Spleen (tissue), 11 donors: ENCODE data around the gene RNF103. TPM values are rescaled to one million over a fixed set of nuclear protein-coding genes. Genes with fewer than 3 reads are reported as not detected.
A peak's percentile ranks its signal among the peaks of the same experiment; 100 is the strongest.

Experiments
- DNase-seq: peaks from one replicate; pipeline ENCODE4 v3.0.0-alpha.2; 2020
- H3K27ac ChIP-seq, 8 donors: fragments of 200-600 bp; sonication (generic) in 7 of 8; 1 replicate in 4 of 8; 2 replicates in 4 of 8; pipeline versions ENCODE4 v1.5.0 to v1.8.0; 2016 to 2021; ENCODE audit warnings: inconsistent platforms in 4 of 8, mild to moderate bottlenecking in 4 of 8, moderate library complexity in 1 of 8
- H3K27me3 ChIP-seq, 7 donors: fragments of 200-600 bp; sonication (generic) in 6 of 7; replicated peaks in 1 of 7; 1 replicate in 4 of 7; 2 replicates in 3 of 7; pipeline versions ENCODE4 v1.5.0 to v1.8.0; 2016 to 2021; ENCODE audit warnings: inconsistent platforms in 3 of 7, mild to moderate bottlenecking in 1 of 7
- H3K36me3 ChIP-seq, 6 donors: fragments of 200-600 bp; sonication (generic) in 5 of 6; 1 replicate in 4 of 6; 2 replicates in 2 of 6; pipeline versions ENCODE4 v1.5.0 to v1.8.0; 2016 to 2021; ENCODE audit warnings: inconsistent platforms in 2 of 6
- H3K4me1 ChIP-seq, 6 donors: fragments of 200-600 bp; sonication (generic) in 5 of 6; 1 replicate in 3 of 6; 2 replicates in 3 of 6; pipeline versions ENCODE4 v1.5.0 to v1.8.0; 2016 to 2021; ENCODE audit warnings: inconsistent platforms in 3 of 6
- H3K4me3 ChIP-seq, 8 donors: fragments of 200-600 bp; sonication (generic) in 7 of 8; 1 replicate in 4 of 8; 2 replicates in 4 of 8; pipeline versions ENCODE4 v1.5.0 to v1.8.0; 2016 to 2021; ENCODE audit warnings: inconsistent platforms in 4 of 8, mild to moderate bottlenecking in 4 of 8, moderate library complexity in 2 of 8
- H3K9me3 ChIP-seq, 8 donors: fragments of 200-600 bp; sonication (generic) in 7 of 8; 1 replicate in 4 of 8; 2 replicates in 4 of 8; pipeline versions ENCODE4 v1.5.0 to v1.8.0; 2016 to 2021; ENCODE audit warnings: inconsistent platforms in 4 of 8
- POLR2A ChIP-seq, 3 donors: fragments of 450-650 bp; IDR thresholded peaks; one replicate each; pipeline ENCODE4 v1.5.1; 2017; ENCODE audit warnings: antibody characterized with exemption in 3 of 3, mild to moderate bottlenecking in 1 of 3
- POLR2AphosphoS5 ChIP-seq, 3 donors: sonication (generic); formaldehyde crosslinking; IDR thresholded peaks; one replicate each; pipeline ENCODE4 v1.5.1; 2017; ENCODE audit warnings: antibody characterized with exemption in 3 of 3
- WGBS, 5 donors: extraction: QIAGEN DNeasy Blood & Tissue Kit in 3 of 5; methylation state at CpG; one replicate each; pipeline versions ENCODE4 v1.1.5 to v1.1.7; 2013 to 2018; 5-methylcytosine and 5-hydroxymethylcytosine counted together
- intact Hi-C: fragments of 100-400 bp; cut with DNase I; formaldehyde crosslinking; loops from one replicate; pipeline ENCODE4 v1.15.0; 2023; ENCODE audit warnings: low total_unique reads
- polyA plus RNA-seq, 3 donors: library from polyadenylated mRNA; stranded (reverse); fragments of 200-250 nt; gene quantifications; one replicate each; pipeline ENCODE4 v1.2.1, GENCODE V29; 2013
- total RNA-seq, 7 donors: library from RNA; depleted of rRNA in 3 of 7; stranded (reverse); fragments of >200 nt in 3 of 7; fragmentation: NEBNext Ultra II Directional in 4 of 7; extraction: Animal tissue kit (Norgen Biotek cat#: 25700) in 4 of 7; gene quantifications; one replicate each; pipeline versions ENCODE4 v1.1.0 to v1.2.1, GENCODE V29; 2016 to 2021
- TF ChIP-seq, protein P1 (sequence below), 11 experiments: fragments of 200-600 bp in 7 of 11; fragments of 450-650 bp in 4 of 11; sonication (generic) in 4 of 11; IDR thresholded peaks in 8 of 11; conservative IDR thresholded peaks in 3 of 11; 1 replicate in 7 of 11; 2 replicates in 4 of 11; pipeline versions ENCODE4 v1.4.0 to v1.8.0; 2016 to 2021; ENCODE audit warnings: antibody characterized with exemption in 11 of 11, inconsistent platforms in 4 of 11, mild to moderate bottlenecking in 1 of 11
- donor health status: healthy with polysubstance abuse.
- donor health status: DM: no; HTN: no; CAD: no; lungs with moderate emphysema.
- donor health status: DM: no; HTN: no; CAD: no.
- donor health status: Bipolar disorder and iron deficiency.
- donor health status: healthy.
- donor health status: DM: no; HTN: no; CAD: no.
- donor health status: DM: yes; HTN: yes; CAD: no.

Gene RNF103
- total and polyA plus RNA-seq, 10 donors = 9.1 to 34.7 (median 23.1) TPM

DNA sequence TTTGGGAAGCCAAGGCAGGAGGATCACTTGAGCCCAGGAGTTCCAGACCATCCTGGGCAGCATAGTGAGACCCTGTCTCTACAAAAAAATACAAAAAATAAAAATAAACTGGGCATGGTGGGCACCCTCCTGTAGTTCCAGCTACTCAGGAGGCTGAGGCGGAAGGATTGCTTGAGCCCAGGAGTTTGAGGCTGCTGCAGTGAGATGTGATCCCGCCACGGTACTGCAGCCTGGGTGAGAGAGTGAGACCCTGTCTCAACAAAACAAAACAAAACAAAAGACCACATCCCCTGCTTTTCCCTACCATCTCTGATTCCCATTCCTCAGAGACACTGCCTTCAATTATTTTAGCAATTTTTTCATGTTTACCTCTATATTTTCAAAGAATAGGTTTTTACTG, 3.9 kb upstream of the RNF103 start:
- H3K9me3 ChIP-seq = no peaks in the 10 kb centered on the region
- no peak overlapping the region for H3K4me3 ChIP-seq
- H3K4me1 ChIP-seq = peaks cover 0 to 9% (median 2%) of the 10 kb centered on the region in 6 donors
- intact Hi-C loops = no loop called here
- no peak overlapping the region for H3K27ac ChIP-seq
- no peak for TF ChIP-seq POLR2A (IDR thresholded peaks at IDR 0.05)
- H3K27me3 ChIP-seq = no peaks in the 10 kb centered on the region
- WGBS, 5 donors = 94 to 98% (median 96%) methylated on average over 3 of the region's 3 CpGs
- no peak for DNase-seq
- no peaks in the 10 kb centered on the region for H3K36me3 ChIP-seq

DNA sequence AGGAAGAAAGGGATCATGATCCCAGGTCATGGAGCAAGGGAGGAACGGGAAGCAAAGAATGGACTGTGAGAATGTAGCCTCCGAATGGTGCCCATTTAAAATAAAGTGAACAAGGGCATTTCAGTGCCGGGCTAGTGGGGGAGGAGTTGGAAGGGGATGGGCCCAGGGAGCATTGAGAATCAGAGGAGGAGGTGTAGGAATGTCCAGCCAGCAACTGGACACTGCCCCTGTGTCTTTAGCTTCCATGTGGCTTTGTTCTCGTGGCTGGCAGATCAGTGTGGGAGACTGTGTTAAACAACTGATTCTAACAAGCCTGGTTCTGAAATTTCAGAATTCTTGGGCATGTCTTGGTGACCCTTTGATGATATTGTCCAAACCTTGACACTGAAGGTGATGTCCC, 1.4 kb upstream of the RNF103 start:
- TF ChIP-seq, protein P1, sequence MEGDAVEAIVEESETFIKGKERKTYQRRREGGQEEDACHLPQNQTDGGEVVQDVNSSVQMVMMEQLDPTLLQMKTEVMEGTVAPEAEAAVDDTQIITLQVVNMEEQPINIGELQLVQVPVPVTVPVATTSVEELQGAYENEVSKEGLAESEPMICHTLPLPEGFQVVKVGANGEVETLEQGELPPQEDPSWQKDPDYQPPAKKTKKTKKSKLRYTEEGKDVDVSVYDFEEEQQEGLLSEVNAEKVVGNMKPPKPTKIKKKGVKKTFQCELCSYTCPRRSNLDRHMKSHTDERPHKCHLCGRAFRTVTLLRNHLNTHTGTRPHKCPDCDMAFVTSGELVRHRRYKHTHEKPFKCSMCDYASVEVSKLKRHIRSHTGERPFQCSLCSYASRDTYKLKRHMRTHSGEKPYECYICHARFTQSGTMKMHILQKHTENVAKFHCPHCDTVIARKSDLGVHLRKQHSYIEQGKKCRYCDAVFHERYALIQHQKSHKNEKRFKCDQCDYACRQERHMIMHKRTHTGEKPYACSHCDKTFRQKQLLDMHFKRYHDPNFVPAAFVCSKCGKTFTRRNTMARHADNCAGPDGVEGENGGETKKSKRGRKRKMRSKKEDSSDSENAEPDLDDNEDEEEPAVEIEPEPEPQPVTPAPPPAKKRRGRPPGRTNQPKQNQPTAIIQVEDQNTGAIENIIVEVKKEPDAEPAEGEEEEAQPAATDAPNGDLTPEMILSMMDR (IDR thresholded peaks at IDR 0.05 in 8 of 11, conservative IDR thresholded peaks at IDR 0.05 in 3 of 11) = no peak
- TF ChIP-seq POLR2A (IDR thresholded peaks at IDR 0.05) (no peak), POLR2AphosphoS5 (IDR thresholded peaks at IDR 0.05) (no peak)
- no peak for DNase-seq
- Histone ChIP-seq H3K27ac (no peak overlapping the region), H3K9me3 (no peaks in the 10 kb centered on the region), H3K4me3 (no peak overlapping the region), H3K4me1 (peaks cover 14 to 34% (median 26%) of the 10 kb centered on the region in 6 donors), H3K27me3 (no peaks in the 10 kb centered on the region), H3K36me3 (peaks cover 0 to 3% (median 0%) of the 10 kb centered on the region in 6 donors)
- intact Hi-C loops = no loop called here
- whole genome bisulfite sequencing, 5 donors = 85 to 94% (median 92%) methylated on average over 4 of the region's 4 CpGs

- 91 to 97% (median 94%) methylated on average over 6 of the region's 6 CpGs for WGBS, 5 donors
- no peaks in the 10 kb centered on the region for H3K27me3 ChIP-seq
- no peak for TF ChIP-seq POLR2AphosphoS5 (IDR thresholded peaks at IDR 0.05)
- no peak for TF ChIP-seq POLR2A (IDR thresholded peaks at IDR 0.05)
- TF ChIP-seq, protein P1 (IDR thresholded peaks at IDR 0.05 in 8 of 11, conservative IDR thresholded peaks at IDR 0.05 in 3 of 11) = no peak
- H3K27ac ChIP-seq = peak overlapping the region; percentile 98 to 100 (median 100)
- intact Hi-C loops = loop anchor here (5.0 kb wide), 1 partner anchor 62 kb away; the partner anchor contains the start of gene CHMP3
- peak overlapping the region in 5 of 8 donors; percentile 65 to 82 (median 72) for H3K4me3 ChIP-seq
- H3K9me3 ChIP-seq = no peaks in the 10 kb centered on the region
- DNase-seq = no peak
- peaks cover 0 to 12% (median 5%) of the 10 kb centered on the region in 6 donors for H3K36me3 ChIP-seq
- peaks cover 14 to 43% (median 32%) of the 10 kb centered on the region in 6 donors for H3K4me1 ChIP-seq
These were observed 542 bp upstream of the RNF103 start for GRCh38 chr2:86624267-86624547.

DNA sequence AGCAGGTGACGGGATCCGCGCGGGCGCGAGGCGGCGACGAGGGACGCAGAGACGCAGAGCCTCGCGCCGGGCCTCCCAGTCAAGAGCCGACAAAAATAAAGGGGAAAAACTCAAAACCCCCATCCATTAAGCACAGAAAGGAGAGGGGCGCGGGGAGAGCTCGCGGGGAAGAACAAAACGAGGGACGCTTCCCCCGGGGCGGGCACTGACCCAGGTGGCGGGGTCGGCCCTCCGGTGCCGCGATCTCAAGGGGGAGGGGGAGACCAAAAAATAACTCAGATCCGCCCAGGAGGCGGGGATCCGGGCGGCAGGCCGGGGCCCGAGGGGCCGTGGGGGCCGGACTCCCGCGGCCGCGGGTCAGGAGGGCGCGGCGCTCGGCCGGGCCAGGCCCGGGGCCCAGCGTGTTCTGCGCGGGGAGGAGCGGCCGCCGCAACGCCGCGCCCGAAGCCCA, 597 bp downstream of the RNF103 start:
- peak; percentile 93 for DNase-seq
- Histone ChIP-seq H3K4me3 (peak overlapping the region; percentile 64 to 82 (median 68)), H3K36me3 (peaks cover 0 to 22% (median 11%) of the 10 kb centered on the region in 6 donors), H3K4me1 (peaks cover 14 to 54% (median 39%) of the 10 kb centered on the region in 6 donors), H3K27me3 (no peaks in the 10 kb centered on the region), H3K27ac (peak overlapping the region; percentile 98 to 100 (median 100)), H3K9me3 (no peaks in the 10 kb centered on the region)
- TF ChIP-seq POLR2A (IDR thresholded peaks at IDR 0.05) = no peak
- TF ChIP-seq, protein P1 (IDR thresholded peaks at IDR 0.05 in 8 of 11, conservative IDR thresholded peaks at IDR 0.05 in 3 of 11) = no peak
- no peak for TF ChIP-seq POLR2AphosphoS5 (IDR thresholded peaks at IDR 0.05)
- intact Hi-C loops = loop anchor here (5.0 kb wide), 1 partner anchor 61 kb away; the partner anchor contains the start of gene CHMP3
- WGBS, 5 donors = 0 to 2% (median 1%) methylated on average over 30 to 56 of the region's 56 CpGs
